GM19351 (cell line): ENCODE measurements around the gene MLH3.

Source experiments
- ATAC-seq: cut with Tn5 transposase; IDR thresholded peaks from one replicate; pipeline ENCODE4 v1.9.1; 2021; ENCODE audit warnings: mild to moderate bottlenecking, moderate library complexity; ENCODE audit not compliant: unreplicated experiment

Gene MLH3

DNA sequence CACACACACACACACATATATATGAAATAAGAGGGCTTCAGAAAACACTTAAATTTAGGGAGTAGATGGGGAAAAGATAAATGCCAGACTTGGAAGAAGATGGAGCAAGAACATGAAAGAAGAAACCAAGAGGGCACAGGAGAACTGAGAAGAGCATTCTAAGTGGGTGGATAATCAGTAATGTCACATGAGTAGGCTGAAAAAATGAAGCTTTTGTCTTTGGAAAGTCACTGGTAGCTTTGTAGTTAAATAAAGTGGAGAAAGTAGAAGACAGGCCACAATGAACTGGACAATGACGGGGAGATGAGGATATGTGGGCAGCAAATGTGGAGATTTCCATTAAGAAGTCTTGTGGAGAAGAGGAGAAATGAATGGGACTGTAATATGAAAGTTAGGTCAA is 15.9 kb upstream of the MLH3 start:
- ATAC-seq = no peak

DNA sequence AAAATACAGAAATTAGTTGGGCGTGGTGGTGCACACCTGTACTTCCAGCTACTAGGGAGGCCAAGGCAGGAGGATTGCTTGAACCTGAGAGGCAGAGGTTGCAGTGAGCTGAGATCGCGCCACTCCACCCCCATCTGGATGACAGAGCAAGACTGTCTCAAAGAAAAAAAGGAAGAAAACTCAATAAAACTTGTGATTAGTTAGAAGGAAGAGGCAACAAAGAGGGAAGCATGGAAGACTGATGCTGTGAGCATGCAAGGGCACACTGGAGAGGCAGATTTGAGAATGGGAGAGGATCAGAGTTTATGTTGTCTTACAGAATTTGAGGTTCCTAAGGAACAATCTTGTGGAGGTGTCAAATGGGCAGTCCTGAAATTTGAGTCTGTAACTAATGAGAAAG is 15.4 kb upstream of the MLH3 start:
- no peak for ATAC-seq

GRCh38 chr14:75064205-75064567 is 12.9 kb upstream of the MLH3 start:
- ATAC-seq = peak; percentile 13

GRCh38 chr14:75063491-75064204 is 12.4 kb upstream of the MLH3 start, which contains the start of gene ACYP1:
Gene ACYP1 (minus strand): TSS chr14:75064024. CDS start chr14:75063553, 471 bp downstream.
- peak; percentile 98 for ATAC-seq

- ATAC-seq = no peak
These were observed 11.7 kb upstream of the MLH3 start for GRCh38 chr14:75063013-75063412.

DNA sequence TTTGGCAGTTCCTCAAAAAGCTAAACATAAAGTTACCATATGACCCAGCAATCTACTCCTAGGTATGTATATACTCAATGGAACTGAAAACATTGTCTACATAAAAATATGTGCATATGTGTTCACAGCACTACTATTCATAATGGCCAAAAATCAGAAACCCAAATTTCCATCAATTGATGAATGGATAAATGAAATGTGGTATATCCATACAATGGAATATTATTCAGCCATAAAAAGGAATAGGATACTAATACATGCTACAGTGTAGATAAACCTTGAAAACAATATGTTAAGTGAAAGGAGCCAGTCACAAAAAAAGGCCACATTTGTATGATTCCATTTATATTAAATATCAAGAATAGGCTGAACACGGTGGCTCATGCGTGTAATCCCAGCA is 9.2 kb upstream of the MLH3 start:
- ATAC-seq = no peak

GRCh38 chr14:75059642-75060041 is 8.4 kb upstream of the MLH3 start:
- ATAC-seq = no peak

GRCh38 chr14:75054421-75054820 is 3.2 kb upstream of the MLH3 start:
- ATAC-seq = no peak

- ATAC-seq = no peak
These were observed 2.4 kb upstream of the MLH3 start for GRCh38 chr14:75053396-75054291.

DNA sequence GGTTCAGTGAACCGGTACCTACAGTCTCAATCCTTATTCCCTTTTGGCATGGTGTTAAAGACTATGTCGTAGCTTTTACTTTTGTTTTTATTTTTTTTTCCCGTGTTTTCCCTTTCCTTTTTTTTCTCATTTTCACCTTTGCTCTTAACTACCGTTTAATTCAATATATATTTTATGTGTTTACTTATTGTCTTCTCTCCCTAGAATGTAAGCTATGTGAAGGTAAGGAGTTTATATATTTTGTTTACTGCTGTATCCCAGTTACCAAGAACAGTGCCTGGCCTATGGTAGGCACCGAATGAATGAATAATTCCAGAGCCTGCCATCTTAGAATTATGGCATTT is 261 bp upstream of the MLH3 start:
- ATAC-seq = no peak

DNA sequence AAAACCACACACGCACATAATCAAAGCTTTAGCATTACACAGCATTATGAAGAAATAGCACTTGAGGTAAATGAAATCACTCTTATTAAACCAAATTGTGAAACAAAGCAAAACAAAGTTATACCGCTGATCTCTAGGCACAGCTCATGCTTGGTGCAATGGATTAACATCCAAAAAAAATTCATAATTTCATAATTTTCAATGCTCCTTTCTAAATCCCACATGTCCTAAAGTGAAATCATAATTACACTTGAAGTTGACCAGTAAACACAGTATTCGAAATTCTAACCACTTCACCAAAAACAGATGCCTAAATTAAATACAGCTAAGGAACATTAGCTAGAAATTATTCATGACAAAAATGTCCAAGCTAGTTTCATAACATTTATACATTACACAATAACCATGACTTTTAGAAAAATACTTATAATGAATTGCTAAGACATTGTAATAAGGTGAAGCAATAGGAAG is 1.5 kb downstream of the MLH3 start:
- no peak for ATAC-seq

- ATAC-seq = no peak
These were observed 2.1 kb downstream of the MLH3 start for GRCh38 chr14:75049136-75049535.

DNA sequence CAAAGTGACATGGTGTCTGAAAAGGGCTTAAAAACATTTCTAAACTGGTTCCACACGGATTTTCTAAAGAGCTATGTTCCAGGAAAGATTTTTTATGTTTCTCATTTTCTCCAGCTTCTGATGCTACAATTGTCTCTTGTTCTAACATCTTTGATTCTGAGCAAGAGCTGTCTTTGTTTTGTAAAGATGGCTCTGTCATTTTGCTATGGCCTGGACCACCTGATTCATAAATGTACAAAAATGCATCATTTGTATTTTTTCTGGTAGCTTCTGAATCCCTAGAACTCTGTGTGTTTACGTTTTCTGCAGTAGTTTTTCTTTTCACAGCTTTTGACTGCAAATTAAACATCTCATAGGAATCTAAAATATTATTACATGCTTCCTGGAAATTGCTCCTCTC is 3.2 kb downstream of the MLH3 start:
- ATAC-seq = no peak

DNA sequence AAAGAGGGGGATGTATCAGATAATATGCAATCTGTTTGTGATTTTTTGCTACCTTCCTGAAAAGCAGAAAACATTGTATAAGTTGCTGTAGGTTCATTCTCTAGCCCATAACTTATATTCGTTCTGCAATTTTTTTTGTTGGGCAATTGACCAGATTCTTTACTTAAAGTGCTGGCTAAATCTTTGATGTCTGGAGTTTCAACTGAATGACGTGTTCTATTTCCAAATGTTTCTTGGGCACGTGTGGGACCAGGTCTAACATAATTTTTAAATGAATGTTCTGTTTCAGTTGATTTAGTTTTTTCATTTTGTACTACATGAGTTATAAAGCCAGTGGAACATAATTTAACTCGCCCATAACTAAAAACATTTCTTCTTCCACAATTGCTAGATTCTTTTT is 3.8 kb downstream of the MLH3 start:
- no peak for ATAC-seq

DNA sequence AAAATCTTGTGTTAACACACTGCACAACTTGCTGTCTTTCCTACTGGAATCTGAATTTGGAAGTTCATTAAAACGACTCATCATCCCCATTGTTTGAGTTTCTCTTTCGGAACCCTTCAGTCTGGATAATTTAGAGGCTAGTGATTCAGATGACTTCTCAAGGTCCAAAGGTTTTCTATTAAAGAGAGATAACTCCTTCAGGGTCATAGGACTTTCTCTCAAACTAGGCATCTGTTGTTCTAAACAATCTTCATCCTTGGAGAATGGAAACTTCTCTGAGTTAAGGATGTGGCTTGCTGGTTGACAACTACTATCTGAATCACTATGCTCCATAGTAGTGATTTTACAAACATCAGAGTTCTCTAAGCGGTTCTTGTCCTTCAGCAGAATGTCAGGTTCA is 4.4 kb downstream of the MLH3 start:
- ATAC-seq = no peak

DNA sequence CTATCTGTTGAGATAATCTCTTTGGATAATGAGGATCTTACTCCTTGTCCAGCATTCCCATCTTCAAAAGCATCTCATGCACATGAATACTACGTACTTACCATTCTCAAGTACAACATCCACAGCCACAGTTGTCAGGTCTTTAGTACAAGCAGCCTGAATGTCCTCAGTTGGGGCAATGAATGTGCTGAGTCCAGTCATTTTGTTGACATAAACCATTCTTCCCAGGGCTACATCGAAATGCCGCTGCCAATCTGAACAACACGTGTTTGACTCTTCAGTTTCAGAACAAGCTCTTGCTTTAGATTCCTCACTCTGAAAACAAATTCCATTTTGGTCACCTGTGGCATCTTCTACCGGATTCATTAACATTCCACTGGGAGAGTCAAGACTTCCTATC is 5.0 kb downstream of the MLH3 start:
- no peak for ATAC-seq

- ATAC-seq = no peak
These were observed 6.5 kb downstream of the MLH3 start for GRCh38 chr14:75044752-75045151.

DNA sequence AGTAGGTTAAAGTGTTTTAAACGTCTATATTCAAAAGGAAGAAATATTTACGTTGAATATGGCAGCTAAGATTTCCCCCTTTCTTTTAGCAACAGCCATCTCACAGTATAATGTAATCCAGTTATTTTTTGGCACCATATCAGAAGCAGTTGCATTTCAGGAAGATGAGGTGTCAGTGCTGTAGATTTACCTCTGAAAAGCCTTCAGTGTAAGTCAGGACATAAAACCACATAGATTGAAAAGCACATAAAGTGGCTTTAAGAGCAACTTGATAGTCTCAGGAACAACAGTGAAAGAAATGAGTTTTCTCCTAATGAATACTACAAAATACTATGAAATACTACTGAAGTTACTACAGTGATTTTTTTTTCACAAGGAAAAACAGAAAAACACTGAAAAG is 6.9 kb downstream of the MLH3 start:
- no peak for ATAC-seq

- no peak for ATAC-seq
These were observed 9.2 kb downstream of the MLH3 start for GRCh38 chr14:75042035-75042434.

GRCh38 chr14:75041613-75042012 is 9.7 kb downstream of the MLH3 start:
- no peak for ATAC-seq

GRCh38 chr14:75040959-75041358 is 10.3 kb downstream of the MLH3 start:
- ATAC-seq = no peak

DNA sequence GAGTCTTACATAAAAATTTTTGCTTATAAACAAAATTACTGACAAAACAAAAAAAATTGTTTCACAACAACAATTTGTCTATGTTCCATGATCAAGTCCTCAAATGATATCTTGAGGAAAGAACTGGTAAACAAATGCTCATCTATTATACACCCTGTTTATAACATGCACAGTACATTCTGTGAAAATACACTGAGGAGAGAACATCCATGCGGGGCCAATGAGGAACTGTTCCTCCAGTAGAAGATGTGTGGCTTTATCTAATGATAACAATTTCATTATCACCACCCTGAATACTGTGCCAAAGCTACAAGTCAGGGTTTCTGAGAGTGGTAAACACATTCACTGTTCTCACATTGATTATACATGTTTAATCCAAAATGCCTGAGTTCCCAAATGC is 10.8 kb downstream of the MLH3 start:
- no peak for ATAC-seq
